ENCODE data around the gene ARHGEF25.

DNA sequence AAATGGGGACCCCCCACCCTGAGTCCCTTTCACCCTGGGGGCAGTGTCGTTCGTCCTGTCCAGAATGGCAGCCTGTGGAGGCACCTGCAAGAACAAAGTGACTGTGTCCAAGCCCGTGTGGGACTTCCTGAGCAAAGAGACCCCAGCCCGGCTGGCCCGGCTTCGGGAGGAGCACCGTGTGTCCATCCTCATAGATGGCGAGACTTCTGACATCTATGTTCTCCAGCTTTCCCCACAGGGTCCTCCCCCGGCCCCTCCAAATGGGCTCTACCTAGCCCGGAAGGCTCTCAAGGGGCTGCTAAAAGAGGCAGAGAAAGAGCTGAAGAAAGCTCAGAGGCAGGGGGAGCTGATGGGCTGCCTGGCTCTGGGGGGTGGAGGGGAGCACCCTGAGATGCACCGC is 4.4 kb upstream of the ARHGEF25 start:
- no peak for TF ChIP-seq EZH2 (IDR thresholded peaks at IDR 0.05)
- TF ChIP-seq POLR2AphosphoS5 (IDR thresholded peaks at IDR 0.05; ENCODE audit: borderline replicate concordance, low read depth, low read length): no peak
